Gastrocnemius medialis (tissue), 4 donors: ENCODE measurements around the gene SFPQ. TPM values are rescaled to one million over a fixed set of nuclear protein-coding genes. Genes with fewer than 3 reads are reported as not detected.
A peak's percentile ranks its signal among the peaks of the same experiment; 100 is the strongest.
"Not testable (repeated sequence)": the region's sequence is repeated elsewhere in the genome, so short reads cannot be mapped to it uniquely, and the experiment has no call there.

Experiments
- ATAC-seq, 2 donors: fragments of 150-250 bp; one replicate each; pipeline ENCODE4 v1.9.1; 2016
- DNase-seq, 2 donors: peaks; one replicate each; pipeline ENCODE4 v3.0.0-alpha.2; 2019
- H3K27ac ChIP-seq, 4 donors: fragments of 200-600 bp; sonication (generic); 1 replicate in 1 of 4; 2 replicates in 3 of 4; pipeline ENCODE4 v1.5.1; 2016 to 2018; ENCODE audit warnings: mild to moderate bottlenecking in 2 of 4, moderate library complexity in 1 of 4
- H3K27me3 ChIP-seq, 3 donors: fragments of 200-600 bp; sonication (generic) in 2 of 3; 1 replicate in 1 of 3; 2 replicates in 2 of 3; pipeline versions ENCODE4 v1.5.1 to v1.6.0; 2016 to 2019; ENCODE audit warnings: mild to moderate bottlenecking in 1 of 3, moderate library complexity in 1 of 3
- H3K36me3 ChIP-seq, 2 donors: fragments of 200-600 bp; sonication (generic) in 1 of 2; one replicate each; pipeline ENCODE4 v1.5.1; 2017 to 2018
- H3K4me1 ChIP-seq, 2 donors: fragments of 200-600 bp; sonication (generic) in 1 of 2; one replicate each; pipeline ENCODE4 v1.5.1; 2016 to 2017; ENCODE audit warnings: mild to moderate bottlenecking in 2 of 2
- H3K4me3 ChIP-seq, 4 donors: fragments of 200-600 bp; sonication (generic) in 3 of 4; 1 replicate in 1 of 4; 2 replicates in 3 of 4; pipeline ENCODE4 v1.5.1; 2016 to 2019; ENCODE audit warnings: mild to moderate bottlenecking in 2 of 4
- H3K9me3 ChIP-seq, 3 donors: fragments of 200-600 bp; sonication (generic) in 2 of 3; 1 replicate in 1 of 3; 2 replicates in 2 of 3; pipeline ENCODE4 v1.5.1; 2016 to 2019
- CTCF ChIP-seq, 5 experiments: fragments of 450-650 bp in 3 of 5; fragments of 200-600 bp in 2 of 5; sonication (generic) in 2 of 5; IDR thresholded peaks in 4 of 5; conservative IDR thresholded peaks in 1 of 5; 1 replicate in 4 of 5; 2 replicates in 1 of 5; pipeline ENCODE4 v1.5.1; 2016 to 2019; ENCODE audit warnings: antibody characterized with exemption in 5 of 5, mild to moderate bottlenecking in 3 of 5, moderate library complexity in 3 of 5
- POLR2A ChIP-seq, 2 donors: fragments of 450-650 bp; IDR thresholded peaks; one replicate each; pipeline ENCODE4 v1.6.1; 2017; ENCODE audit warnings: antibody characterized with exemption in 2 of 2, mild to moderate bottlenecking in 2 of 2, moderate library complexity in 2 of 2
- in situ Hi-C, 4 donors: fragments of 200-750 bp; cut with MboI; loops; one replicate each; pipeline versions ENCODE4 v1.15.0 to v1.8.0; 2017; ENCODE audit warnings: low sequenced_read_pairs in 4 of 4
- intact Hi-C: fragments of 100-400 bp; cut with DNase I; formaldehyde crosslinking; loops from one replicate; pipeline ENCODE4 v1.15.1; 2023; ENCODE audit warnings: low total_unique reads
- total RNA-seq, 4 donors: library from RNA; depleted of rRNA; stranded (reverse); fragments of >200 nt; gene quantifications; one replicate each; pipeline versions ENCODE4 v1.1.0 to v1.2.3, GENCODE V29; 2016

Gene SFPQ
- total RNA-seq = 100 to 1,000 TPM in 1 of 4 donors, 10 to 100 TPM in 3; 70.1 to 128 (median 82.4) TPM

- peak; percentile 96 to 98 for ATAC-seq
- intact Hi-C loops = loop anchor here (2.0 to 10.0 kb wide), 5 partner anchors 74 to 442 kb away; partner anchors contain the start of genes KIAA0319L, NCDN, ZMYM4 and ZMYM6
Observed at GRCh38 chr1:35192853-35193664, at the start of gene SFPQ. SFPQ (minus strand) TSS chr1:35193145; CDS start chr1:35193049, 96 bp downstream.

GRCh38 chr1:35236772-35237171 lies 43.8 kb upstream of the SFPQ start:
- H3K9me3 ChIP-seq, H3K36me3 ChIP-seq, in situ Hi-C loops, intact Hi-C loops, H3K27me3 ChIP-seq, H3K4me1 ChIP-seq, DNase-seq, H3K4me3 ChIP-seq, H3K27ac ChIP-seq, ATAC-seq: not testable (repeated sequence)

More at GRCh38 chr1:35192853-35193664, at the start of gene SFPQ:
- Histone ChIP-seq H3K9me3 (no peaks in the 10 kb centered on the region), H3K27me3 (no peaks in the 10 kb centered on the region), H3K4me3 (peak within 1 kb of the TSS; percentile 75 to 99 (median 93)), H3K4me1 (peaks cover 28 to 41% of the 10 kb centered on the region in 2 donors), H3K36me3 (peaks cover 6 to 35% of the 10 kb centered on the region in 2 donors), H3K27ac (peak within 1 kb of the TSS; percentile 97 to 100 (median 100))
- in situ Hi-C loops = loop anchor here in 2 of 4 donors (10.0 to 25.0 kb wide), 2 partner anchors 331 to 362 kb away; partner anchors contain the start of genes KIAA0319L (in 1 of the 2), NCDN (in 1 of the 2) and SMIM12 (in 1 of the 2)
- peak; percentile 97 to 99 for DNase-seq
- peak; percentile 94 to 98 for TF ChIP-seq POLR2A (IDR thresholded peaks at IDR 0.05)
- TF ChIP-seq CTCF (IDR thresholded peaks at IDR 0.05 in 4 of 5, conservative IDR thresholded peaks at IDR 0.05 in 1 of 5) = no peak

DNA sequence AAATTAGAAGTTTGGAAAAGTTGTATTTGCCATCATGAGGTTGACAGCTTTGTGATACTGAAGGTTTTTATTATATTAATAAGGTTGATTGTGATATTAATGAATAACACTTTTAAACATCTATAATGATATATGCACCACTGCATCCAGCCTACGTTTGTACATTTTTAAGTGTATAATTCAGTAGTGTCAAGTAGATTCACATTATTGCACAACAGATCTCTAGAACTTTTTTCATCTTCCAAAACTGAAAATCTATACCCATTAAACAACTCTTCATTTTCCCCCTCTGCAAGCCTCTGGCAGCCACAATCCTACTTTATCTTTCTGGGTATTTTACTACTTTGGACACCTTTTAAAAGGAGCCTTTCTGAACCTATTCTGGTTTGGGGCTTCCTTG lies 38.3 kb upstream of the SFPQ start:
- intact Hi-C loops (no loop called here), in situ Hi-C loops (no loop called here)
- Histone ChIP-seq H3K4me1 (no peaks in the 10 kb centered on the region), H3K36me3 (no peaks in the 10 kb centered on the region), H3K27me3 (no peaks in the 10 kb centered on the region), H3K27ac (no peak overlapping the region), H3K4me3 (no peak overlapping the region), H3K9me3 (no peaks in the 10 kb centered on the region)
- TF ChIP-seq POLR2A (IDR thresholded peaks at IDR 0.05) = no peak
- no peak for TF ChIP-seq CTCF (IDR thresholded peaks at IDR 0.05 in 4 of 5, conservative IDR thresholded peaks at IDR 0.05 in 1 of 5)
- DNase-seq (no peak), ATAC-seq (no peak)

GRCh38 chr1:35229587-35230360 lies 36.8 kb upstream of the SFPQ start:
- Histone ChIP-seq H3K27me3 (no peaks in the 10 kb centered on the region), H3K4me1 (no peaks in the 10 kb centered on the region), H3K4me3 (no peak overlapping the region), H3K36me3 (no peaks in the 10 kb centered on the region), H3K27ac (no peak overlapping the region), H3K9me3 (no peaks in the 10 kb centered on the region)
- ATAC-seq (no peak), DNase-seq (no peak)
- in situ Hi-C loops (no loop called here), intact Hi-C loops (no loop called here)
- no peak for TF ChIP-seq CTCF (IDR thresholded peaks at IDR 0.05 in 4 of 5, conservative IDR thresholded peaks at IDR 0.05 in 1 of 5)

DNA sequence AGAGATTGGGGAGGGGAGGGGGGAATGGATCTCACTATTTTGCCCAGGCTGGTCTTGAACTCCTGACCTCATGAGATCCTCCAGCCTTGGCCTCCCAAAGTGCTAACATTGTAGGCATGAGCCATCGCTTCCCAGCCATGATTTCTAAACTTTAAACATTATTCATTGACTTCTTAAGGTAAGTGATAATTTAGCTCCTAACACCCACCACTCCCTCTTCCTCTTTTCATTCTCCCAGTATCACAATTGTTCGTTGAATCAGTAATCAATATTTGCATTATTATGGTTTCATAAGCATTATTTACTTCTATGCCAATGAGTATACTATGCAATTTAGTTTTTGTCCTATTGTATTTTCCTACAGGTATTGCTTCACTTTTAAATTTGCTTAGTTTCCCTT lies 33.6 kb upstream of the SFPQ start:
- no peak for ATAC-seq
- Histone ChIP-seq H3K27ac (no peak overlapping the region), H3K4me1 (no peaks in the 10 kb centered on the region), H3K36me3 (no peaks in the 10 kb centered on the region), H3K27me3 (no peaks in the 10 kb centered on the region), H3K9me3 (no peaks in the 10 kb centered on the region), H3K4me3 (no peak overlapping the region)
- DNase-seq = no peak
- intact Hi-C loops (no loop called here), in situ Hi-C loops (no loop called here)
- TF ChIP-seq POLR2A (IDR thresholded peaks at IDR 0.05) (no peak), CTCF (IDR thresholded peaks at IDR 0.05 in 4 of 5, conservative IDR thresholded peaks at IDR 0.05 in 1 of 5) (no peak)
